Mesodermal cell (in vitro differentiated cells): ENCODE data around the gene TGFBR3.

Experiments
- H3K27ac ChIP-seq: 2 replicates; pipeline ENCODE4 v1.7.0; 2013; ENCODE audit warnings: mild to moderate bottlenecking, low read depth, low read length, moderate library complexity; ENCODE audit not compliant: severe bottlenecking
- H3K36me3 ChIP-seq: 2 replicates; pipeline ENCODE4 v1.7.1; 2013; ENCODE audit warnings: mild to moderate bottlenecking, low read length, moderate library complexity; ENCODE audit not compliant: control insufficient read depth, insufficient read depth
- H3K4me1 ChIP-seq: one replicate; pipeline ENCODE4 v1.7.1; 2013; ENCODE audit warnings: mild to moderate bottlenecking, low read length; ENCODE audit not compliant: insufficient read depth, control insufficient read depth, poor library complexity, severe bottlenecking
- H3K4me3 ChIP-seq: 2 replicates; pipeline ENCODE4 v1.7.0; 2013; ENCODE audit warnings: low read length, control low read depth, mild to moderate bottlenecking; ENCODE audit not compliant: insufficient read depth, poor library complexity, severe bottlenecking; ENCODE audit errors: extremely low read depth
- H3K9me3 ChIP-seq: 2 replicates; pipeline ENCODE4 v1.7.1; 2013; ENCODE audit warnings: mild to moderate bottlenecking, low read length, moderate library complexity; ENCODE audit not compliant: control insufficient read depth
- WGBS, 2 experiments: methylation state at CpG; one replicate each; pipeline ENCODE4 v1.1.5; 2013; ENCODE audit warnings: missing lambda C conversion rate in 2 of 2; ENCODE audit not compliant: insufficient coverage in 2 of 2; 5-methylcytosine and 5-hydroxymethylcytosine counted together

Gene TGFBR3

DNA sequence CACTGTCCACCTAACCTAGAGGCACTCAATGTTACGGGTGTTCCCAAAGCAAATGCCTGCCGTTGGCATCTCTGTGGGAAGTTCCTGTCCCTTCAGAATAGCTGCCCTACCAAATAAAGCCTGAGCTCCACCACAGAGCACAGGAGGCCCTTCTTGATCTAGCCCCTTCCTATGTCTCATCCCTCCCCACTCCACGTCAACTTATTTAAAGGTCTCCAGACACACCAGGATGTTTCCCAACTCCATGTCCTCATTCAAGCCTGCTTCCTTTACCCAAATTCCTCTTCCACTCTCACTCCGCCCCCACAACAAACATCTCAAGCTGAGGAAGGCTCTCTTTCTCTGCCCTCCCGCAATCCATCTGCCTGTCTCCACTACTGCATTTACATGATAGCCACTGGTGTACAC, 87.7 kb downstream of the TGFBR3 start:
- H3K4me3 ChIP-seq = no peak overlapping the region
- WGBS, 2 experiments = 72 to 77% methylated on average over 4 to 5 of the region's 5 CpGs
- no peaks in the 10 kb centered on the region for H3K9me3 ChIP-seq
- peaks cover 20% of the 10 kb centered on the region for H3K4me1 ChIP-seq
- H3K36me3 ChIP-seq = no peaks in the 10 kb centered on the region
- peak overlapping the region; percentile 23 for H3K27ac ChIP-seq

DNA sequence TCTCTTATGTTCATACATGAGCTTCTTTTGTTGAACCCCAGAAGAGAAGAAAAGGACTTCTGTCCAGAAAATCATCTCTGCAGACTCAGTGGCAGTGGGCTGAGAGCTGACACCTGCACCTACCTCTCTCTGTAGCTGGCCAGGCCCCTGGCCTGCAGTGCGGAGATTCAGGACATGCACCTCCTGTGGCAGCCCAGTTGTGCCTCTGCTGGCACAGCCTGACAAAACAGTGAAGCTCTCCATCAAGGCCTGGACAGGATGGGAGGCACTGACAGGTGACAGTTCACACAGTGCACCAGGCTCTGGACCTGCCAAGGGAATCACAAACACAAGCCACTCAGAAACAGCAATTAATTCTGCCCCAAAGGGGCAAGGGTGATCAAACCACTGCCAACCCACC, 88.8 kb downstream of the TGFBR3 start:
- Histone ChIP-seq H3K4me3 (no peak overlapping the region), H3K27ac (no peak overlapping the region), H3K36me3 (no peaks in the 10 kb centered on the region), H3K4me1 (peaks cover 29% of the 10 kb centered on the region), H3K9me3 (no peaks in the 10 kb centered on the region)
- WGBS, 2 experiments = 91 to 100% methylated on average over 1 of the region's 1 CpG

DNA sequence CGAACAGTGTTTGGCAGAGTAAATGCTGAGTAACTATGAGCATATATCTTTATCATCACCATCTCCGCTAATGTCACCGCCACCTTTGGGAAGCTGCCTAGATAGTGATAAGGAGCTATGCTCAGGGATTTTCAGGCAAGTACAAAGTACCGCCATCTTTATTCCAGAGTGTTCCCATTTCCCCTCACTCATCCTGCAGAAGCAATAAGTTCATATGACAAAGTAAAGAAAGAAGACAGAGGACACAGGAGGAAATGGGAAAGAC, 89.6 kb downstream of the TGFBR3 start:
- Histone ChIP-seq H3K4me3 (no peak overlapping the region), H3K27ac (no peak overlapping the region), H3K9me3 (no peaks in the 10 kb centered on the region), H3K36me3 (no peaks in the 10 kb centered on the region), H3K4me1 (peaks cover 34% of the 10 kb centered on the region)
- WGBS, 2 experiments = no CpG with 5 or more reads among the region's 4 CpGs

DNA sequence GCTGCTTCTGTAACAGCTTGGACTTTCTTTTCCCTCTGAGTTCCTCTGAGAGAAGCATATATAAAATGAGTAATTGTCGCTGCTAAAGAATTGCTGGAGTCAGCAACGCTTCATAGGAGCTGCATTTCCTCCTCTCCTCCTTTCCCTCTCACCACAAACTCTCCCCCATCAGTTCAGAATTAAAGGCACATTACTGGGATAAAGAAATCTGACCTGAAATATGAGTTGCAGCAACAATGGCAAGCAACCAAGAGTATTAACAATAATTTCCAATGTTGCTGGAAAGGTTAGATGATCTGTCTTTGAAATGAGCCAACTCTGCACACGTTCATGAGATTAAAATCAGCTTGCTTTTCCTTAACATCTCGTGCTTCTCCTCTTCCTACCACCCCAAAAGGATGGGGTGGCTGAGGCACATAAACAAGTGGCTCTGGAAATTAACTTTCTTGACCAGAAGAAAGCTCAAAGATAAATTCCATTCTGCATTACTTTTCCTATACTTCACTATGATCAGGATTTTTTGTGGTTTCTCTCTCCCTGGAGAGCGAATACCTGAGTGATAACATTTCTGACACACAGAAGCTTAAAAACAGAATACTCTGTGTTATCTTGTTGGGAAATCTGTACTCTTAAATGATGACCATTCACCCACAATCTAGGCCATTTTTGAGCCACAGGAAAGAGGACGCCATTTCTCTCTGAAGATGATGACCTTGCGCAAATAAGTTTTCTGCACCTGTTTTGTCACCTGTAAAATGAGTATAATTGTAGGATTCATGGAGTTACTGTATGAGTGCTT, 90.2 kb downstream of the TGFBR3 start:
- H3K4me3 ChIP-seq = no peak overlapping the region
- H3K9me3 ChIP-seq = no peaks in the 10 kb centered on the region
- 100% methylated on average over 1 to 2 of the region's 7 CpGs for WGBS, 2 experiments
- H3K4me1 ChIP-seq = peaks cover 34% of the 10 kb centered on the region
- no peaks in the 10 kb centered on the region for H3K36me3 ChIP-seq
- H3K27ac ChIP-seq = no peak overlapping the region

DNA sequence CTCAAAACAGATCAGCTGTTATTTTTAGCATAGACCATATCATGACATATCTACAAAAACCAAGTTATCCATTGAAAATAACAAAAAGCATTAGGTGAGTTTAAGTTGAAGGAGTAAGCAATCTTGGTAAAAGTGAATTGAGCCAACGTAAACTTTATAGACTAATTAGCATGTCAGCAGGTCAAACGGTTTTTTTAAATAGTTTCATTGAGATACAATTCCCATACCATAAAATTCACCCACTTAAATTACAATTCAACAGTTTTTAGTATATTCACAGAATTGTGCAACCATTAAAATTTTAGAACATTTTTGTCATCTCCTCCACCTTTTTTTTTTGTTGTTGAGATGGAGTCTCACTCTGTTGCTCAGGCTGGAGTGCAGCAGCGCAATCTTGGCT, 92.1 kb downstream of the TGFBR3 start:
- no peak overlapping the region for H3K4me3 ChIP-seq
- H3K27ac ChIP-seq = no peak overlapping the region
- H3K36me3 ChIP-seq = no peaks in the 10 kb centered on the region
- WGBS, 2 experiments = 100% methylated on average over 3 of the region's 3 CpGs; no CpG with 5 or more reads in 1 of the 2 experiments
- peaks cover 37% of the 10 kb centered on the region for H3K4me1 ChIP-seq
- H3K9me3 ChIP-seq = no peaks in the 10 kb centered on the region

DNA sequence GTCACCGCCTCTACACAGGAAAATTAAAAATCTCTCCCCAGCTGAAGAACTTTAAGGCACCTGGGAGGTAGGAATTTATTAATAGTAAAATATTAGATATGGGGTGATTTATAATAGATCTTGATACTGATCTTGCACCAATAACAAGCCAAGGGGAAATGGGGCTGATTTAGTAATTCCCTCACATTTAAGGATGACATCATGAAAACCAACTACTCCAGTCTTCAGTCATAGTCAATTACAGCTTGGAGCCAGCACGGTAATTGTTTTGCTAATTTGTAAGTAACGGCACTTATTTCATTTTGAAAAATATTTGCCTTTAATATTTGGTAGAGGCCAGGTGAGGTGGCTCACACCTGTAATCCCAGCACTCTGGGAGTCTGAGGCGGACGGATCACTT, 92.8 kb downstream of the TGFBR3 start:
- Histone ChIP-seq H3K27ac (no peak overlapping the region), H3K36me3 (no peaks in the 10 kb centered on the region), H3K9me3 (no peaks in the 10 kb centered on the region), H3K4me1 (peaks cover 30% of the 10 kb centered on the region), H3K4me3 (no peak overlapping the region)
- WGBS, 2 experiments = 92% methylated on average over 4 of the region's 5 CpGs; no CpG with 5 or more reads in 1 of the 2 experiments

DNA sequence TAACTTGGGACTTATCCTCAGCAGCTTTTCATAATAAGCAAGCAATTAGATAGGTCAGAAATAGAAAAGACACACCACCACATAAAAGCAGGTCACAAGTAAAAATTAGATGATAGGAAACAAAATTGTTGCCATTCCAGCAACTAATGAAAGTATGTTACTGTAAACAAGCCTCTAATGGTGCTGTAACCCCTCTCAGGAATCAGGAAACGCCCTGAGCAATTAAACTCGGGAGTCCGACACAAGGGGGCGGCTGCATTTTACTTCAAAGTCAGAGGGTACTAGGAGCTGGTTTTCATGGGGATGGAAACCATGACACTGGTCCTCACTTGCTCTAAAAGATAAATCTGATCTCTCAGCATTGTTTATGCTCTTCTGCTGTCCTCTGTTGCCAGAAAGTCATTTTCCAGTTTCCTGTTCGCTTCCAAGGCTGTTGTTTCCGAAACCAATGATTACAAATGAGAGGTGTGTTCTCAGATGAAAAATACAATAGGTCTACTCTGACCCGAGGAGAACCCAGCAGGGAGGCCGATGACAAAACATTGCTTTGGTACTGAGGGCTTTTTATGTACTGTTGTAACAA, 93.4 kb downstream of the TGFBR3 start:
- Histone ChIP-seq H3K9me3 (no peaks in the 10 kb centered on the region), H3K36me3 (no peaks in the 10 kb centered on the region), H3K4me3 (no peak overlapping the region), H3K27ac (no peak overlapping the region), H3K4me1 (peaks cover 27% of the 10 kb centered on the region)
- WGBS, 2 experiments = 51 to 61% methylated on average over 6 to 7 of the region's 8 CpGs

DNA sequence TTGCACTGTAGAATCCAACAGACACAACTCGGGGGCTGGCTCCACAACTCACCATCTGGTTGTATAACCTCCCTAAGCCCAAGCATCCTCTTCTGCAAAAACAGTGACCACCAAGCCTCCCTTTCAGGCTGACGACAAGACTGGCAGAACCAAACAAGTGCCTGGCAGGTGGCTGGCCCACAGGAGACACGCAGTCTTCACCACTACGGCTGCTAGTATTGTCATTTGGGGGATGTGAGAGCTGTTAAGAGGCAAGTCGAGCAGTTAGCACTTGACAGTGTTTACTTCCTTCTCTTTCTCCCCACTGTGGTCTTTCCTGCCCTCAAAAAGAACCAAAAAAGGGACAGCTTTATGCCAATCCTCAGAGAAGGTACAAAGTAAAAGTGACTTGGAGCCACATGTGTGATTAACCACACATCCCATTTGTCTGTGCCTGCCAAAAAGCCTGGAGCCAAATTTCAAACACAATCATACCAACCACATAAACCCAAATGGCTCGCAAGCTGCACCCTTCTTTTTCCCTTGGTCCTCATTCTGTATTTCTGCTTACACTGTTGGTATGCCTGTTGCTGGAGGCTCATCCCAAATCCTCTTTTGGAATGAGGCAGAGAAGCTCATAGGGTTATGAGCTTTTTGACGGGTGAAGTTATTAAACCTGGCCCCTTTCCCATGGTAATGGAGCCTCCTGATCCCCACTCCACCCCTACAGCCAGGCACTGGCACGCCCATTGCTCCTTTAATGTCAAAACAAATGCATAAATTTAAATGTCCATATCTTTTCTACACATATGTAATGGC, 94.1 kb downstream of the TGFBR3 start:
- H3K4me3 ChIP-seq = no peak overlapping the region
- H3K4me1 ChIP-seq = peaks cover 27% of the 10 kb centered on the region
- no peak overlapping the region for H3K27ac ChIP-seq
- 96% methylated on average over 4 of the region's 8 CpGs; no CpG with 5 or more reads in 1 of the 2 experiments for WGBS, 2 experiments
- H3K9me3 ChIP-seq = no peaks in the 10 kb centered on the region
- no peaks in the 10 kb centered on the region for H3K36me3 ChIP-seq

DNA sequence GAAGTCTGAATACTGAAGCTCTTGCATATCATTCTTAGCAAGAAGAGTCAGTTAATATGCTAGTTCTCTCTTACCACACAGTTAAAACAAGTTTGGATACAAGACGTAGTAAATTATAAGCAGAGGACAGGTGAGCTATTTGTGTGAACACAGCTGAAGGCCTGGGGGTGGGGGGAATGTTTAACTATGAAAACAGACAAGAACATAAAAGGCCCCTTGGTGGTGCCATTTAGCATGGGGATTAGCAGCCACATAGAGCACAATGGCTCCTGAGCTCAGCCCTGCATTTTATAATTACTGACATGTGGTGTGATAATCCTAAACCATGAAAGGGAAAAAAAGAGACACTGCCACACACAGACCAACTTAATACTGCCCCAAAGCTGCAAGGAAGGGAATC, 94.8 kb downstream of the TGFBR3 start:
- no peak overlapping the region for H3K27ac ChIP-seq
- no peak overlapping the region for H3K4me3 ChIP-seq
- H3K9me3 ChIP-seq = no peaks in the 10 kb centered on the region
- peaks cover 27% of the 10 kb centered on the region for H3K4me1 ChIP-seq
- WGBS, 2 experiments = no CpG with 5 or more reads among the region's 1 CpG
- no peaks in the 10 kb centered on the region for H3K36me3 ChIP-seq

DNA sequence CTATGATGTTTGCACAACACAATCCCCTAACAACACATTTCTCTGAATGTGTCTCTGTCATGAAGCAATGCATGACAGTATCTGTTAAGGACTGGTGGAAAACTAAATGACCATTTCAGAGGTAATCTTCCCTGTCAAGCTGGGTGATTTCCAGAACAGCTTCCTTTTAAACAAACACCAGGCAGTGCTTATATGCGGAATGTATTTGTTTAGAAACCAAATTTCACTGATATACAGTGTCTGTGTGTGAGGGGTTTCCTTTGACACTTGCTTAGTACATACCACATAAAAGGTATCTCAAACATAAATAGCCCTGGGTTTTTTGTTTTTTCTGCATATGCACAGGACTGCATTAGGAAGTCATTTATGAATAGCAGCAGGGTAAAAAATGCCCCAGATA, 95.6 kb downstream of the TGFBR3 start:
- no peaks in the 10 kb centered on the region for H3K36me3 ChIP-seq
- peak overlapping the region; percentile 11 for H3K27ac ChIP-seq
- H3K4me3 ChIP-seq = no peak overlapping the region
- WGBS, 2 experiments = no CpG with 5 or more reads among the region's 1 CpG
- peaks cover 20% of the 10 kb centered on the region for H3K4me1 ChIP-seq
- H3K9me3 ChIP-seq = no peaks in the 10 kb centered on the region
